Measurements from ENCODE around the gene CALCR. TPM values are rescaled to one million over a fixed set of nuclear protein-coding genes. Genes with fewer than 3 reads are reported as not detected.

CALCR gene
- total RNA-seq, 1 experiment from 2014 or later: 0.10 TPM

DNA sequence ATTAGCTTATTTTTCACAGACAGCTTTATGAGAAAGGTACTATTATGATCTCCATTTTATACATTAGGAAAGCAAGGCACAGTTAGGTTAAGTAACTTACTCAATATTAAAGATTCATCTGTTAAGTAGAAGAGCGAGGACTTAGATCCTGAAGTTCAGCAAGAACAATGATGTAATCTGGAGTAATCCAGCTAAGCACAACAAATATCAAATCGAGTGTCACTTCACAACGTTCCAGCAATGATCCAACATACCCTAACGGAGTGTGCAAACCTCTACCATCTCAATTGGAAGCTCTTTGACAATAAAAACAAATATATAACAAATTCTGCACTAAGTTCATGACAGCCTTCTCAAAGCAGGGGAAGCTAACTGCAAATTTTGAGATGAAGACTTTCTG lies 121.3 kb downstream of the CALCR start:
- ChIA-PET POLR2A (no interaction called here), RAD21 (ENCODE audit: low non-redundant PET in 1 of 2, low total read pairs in 2 of 2, uncharacterized antibody in 2 of 2, unreplicated experiment in 2 of 2) (no interaction called here), CTCF (interaction anchor here (2.7 kb wide), 1 partner anchor 10 kb away, joined by 18 read pairs; no protein-coding TSS in a partner anchor)
- Histone ChIP-seq H2AFZ (ENCODE audit: low read depth, low read length, poor library complexity, severe bottlenecking) (no peak overlapping the region), H3K4me1 (ENCODE audit: control insufficient read depth in 1 of 2, insufficient read depth in 2 of 2, low read length in 2 of 2) (no peaks in the 10 kb centered on the region), H3K9me2 (ENCODE audit: insufficient read depth) (no peaks in the 10 kb centered on the region), H3K79me2 (ENCODE audit: insufficient read depth, low read length) (no peaks in the 10 kb centered on the region), H3K4me3 (replicated peaks in 1 of 2; ENCODE audit: low read depth in 1 of 2, low read length in 2 of 2) (no peak overlapping the region), H4K20me1 (ENCODE audit: insufficient read depth) (no peaks in the 10 kb centered on the region), H3K9me3 (ENCODE audit: control insufficient read depth in 1 of 2, insufficient read depth in 1 of 2, low read depth in 1 of 2, low read length in 2 of 2) (no peaks in the 10 kb centered on the region), H3K27me3 (ENCODE audit: insufficient read depth, low read length) (peaks cover 19% of the 10 kb centered on the region; the same call in 1 of the 2 replicates), H3K4me2 (ENCODE audit: low read length) (no peak overlapping the region), H3K27ac (ENCODE audit: low read depth, low read length) (no peak overlapping the region), H3K9ac (ENCODE audit: low read length) (no peak overlapping the region), H3K36me3 (ENCODE audit: control insufficient read depth in 1 of 2, insufficient read depth in 2 of 2, low read length in 2 of 2) (no peaks in the 10 kb centered on the region)
- ATAC-seq: no peak
- DNase-seq (ENCODE audit: low read depth, low spot score): no peak
- no TSS peak for BruUV-seq (replicated peaks)
- TF ChIP-seq EZH2phosphoT487 (IDR thresholded peaks at IDR 0.05; ENCODE audit: borderline replicate concordance) (no peak), ZFX (IDR thresholded peaks at IDR 0.05) (no peak), FOSL1 (IDR thresholded peaks at IDR 0.05; ENCODE audit: low read depth) (no peak), RAD21 (IDR thresholded peaks at IDR 0.05; ENCODE audit: low read depth) (no peak), POLR2AphosphoS5 (IDR thresholded peaks at IDR 0.05; ENCODE audit: low read depth, low read length) (no peak)
- TF ChIP-seq, protein P1, sequence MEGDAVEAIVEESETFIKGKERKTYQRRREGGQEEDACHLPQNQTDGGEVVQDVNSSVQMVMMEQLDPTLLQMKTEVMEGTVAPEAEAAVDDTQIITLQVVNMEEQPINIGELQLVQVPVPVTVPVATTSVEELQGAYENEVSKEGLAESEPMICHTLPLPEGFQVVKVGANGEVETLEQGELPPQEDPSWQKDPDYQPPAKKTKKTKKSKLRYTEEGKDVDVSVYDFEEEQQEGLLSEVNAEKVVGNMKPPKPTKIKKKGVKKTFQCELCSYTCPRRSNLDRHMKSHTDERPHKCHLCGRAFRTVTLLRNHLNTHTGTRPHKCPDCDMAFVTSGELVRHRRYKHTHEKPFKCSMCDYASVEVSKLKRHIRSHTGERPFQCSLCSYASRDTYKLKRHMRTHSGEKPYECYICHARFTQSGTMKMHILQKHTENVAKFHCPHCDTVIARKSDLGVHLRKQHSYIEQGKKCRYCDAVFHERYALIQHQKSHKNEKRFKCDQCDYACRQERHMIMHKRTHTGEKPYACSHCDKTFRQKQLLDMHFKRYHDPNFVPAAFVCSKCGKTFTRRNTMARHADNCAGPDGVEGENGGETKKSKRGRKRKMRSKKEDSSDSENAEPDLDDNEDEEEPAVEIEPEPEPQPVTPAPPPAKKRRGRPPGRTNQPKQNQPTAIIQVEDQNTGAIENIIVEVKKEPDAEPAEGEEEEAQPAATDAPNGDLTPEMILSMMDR (IDR thresholded peaks at IDR 0.05 in 2 of 3, conservative IDR thresholded peaks at IDR 0.05 in 1 of 3; ENCODE audit: borderline replicate concordance in 1 of 3, insufficient read depth in 1 of 3, low read depth in 2 of 3, low read length in 2 of 3): no peak
- TF ChIP-seq, protein P2, sequence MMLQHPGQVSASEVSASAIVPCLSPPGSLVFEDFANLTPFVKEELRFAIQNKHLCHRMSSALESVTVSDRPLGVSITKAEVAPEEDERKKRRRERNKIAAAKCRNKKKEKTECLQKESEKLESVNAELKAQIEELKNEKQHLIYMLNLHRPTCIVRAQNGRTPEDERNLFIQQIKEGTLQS (IDR thresholded peaks at IDR 0.05): no peak
- TF ChIP-seq, protein P3, sequence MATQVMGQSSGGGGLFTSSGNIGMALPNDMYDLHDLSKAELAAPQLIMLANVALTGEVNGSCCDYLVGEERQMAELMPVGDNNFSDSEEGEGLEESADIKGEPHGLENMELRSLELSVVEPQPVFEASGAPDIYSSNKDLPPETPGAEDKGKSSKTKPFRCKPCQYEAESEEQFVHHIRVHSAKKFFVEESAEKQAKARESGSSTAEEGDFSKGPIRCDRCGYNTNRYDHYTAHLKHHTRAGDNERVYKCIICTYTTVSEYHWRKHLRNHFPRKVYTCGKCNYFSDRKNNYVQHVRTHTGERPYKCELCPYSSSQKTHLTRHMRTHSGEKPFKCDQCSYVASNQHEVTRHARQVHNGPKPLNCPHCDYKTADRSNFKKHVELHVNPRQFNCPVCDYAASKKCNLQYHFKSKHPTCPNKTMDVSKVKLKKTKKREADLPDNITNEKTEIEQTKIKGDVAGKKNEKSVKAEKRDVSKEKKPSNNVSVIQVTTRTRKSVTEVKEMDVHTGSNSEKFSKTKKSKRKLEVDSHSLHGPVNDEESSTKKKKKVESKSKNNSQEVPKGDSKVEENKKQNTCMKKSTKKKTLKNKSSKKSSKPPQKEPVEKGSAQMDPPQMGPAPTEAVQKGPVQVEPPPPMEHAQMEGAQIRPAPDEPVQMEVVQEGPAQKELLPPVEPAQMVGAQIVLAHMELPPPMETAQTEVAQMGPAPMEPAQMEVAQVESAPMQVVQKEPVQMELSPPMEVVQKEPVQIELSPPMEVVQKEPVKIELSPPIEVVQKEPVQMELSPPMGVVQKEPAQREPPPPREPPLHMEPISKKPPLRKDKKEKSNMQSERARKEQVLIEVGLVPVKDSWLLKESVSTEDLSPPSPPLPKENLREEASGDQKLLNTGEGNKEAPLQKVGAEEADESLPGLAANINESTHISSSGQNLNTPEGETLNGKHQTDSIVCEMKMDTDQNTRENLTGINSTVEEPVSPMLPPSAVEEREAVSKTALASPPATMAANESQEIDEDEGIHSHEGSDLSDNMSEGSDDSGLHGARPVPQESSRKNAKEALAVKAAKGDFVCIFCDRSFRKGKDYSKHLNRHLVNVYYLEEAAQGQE (IDR thresholded peaks at IDR 0.05; ENCODE audit: low read depth): no peak
- TF ChIP-seq, protein P4, sequence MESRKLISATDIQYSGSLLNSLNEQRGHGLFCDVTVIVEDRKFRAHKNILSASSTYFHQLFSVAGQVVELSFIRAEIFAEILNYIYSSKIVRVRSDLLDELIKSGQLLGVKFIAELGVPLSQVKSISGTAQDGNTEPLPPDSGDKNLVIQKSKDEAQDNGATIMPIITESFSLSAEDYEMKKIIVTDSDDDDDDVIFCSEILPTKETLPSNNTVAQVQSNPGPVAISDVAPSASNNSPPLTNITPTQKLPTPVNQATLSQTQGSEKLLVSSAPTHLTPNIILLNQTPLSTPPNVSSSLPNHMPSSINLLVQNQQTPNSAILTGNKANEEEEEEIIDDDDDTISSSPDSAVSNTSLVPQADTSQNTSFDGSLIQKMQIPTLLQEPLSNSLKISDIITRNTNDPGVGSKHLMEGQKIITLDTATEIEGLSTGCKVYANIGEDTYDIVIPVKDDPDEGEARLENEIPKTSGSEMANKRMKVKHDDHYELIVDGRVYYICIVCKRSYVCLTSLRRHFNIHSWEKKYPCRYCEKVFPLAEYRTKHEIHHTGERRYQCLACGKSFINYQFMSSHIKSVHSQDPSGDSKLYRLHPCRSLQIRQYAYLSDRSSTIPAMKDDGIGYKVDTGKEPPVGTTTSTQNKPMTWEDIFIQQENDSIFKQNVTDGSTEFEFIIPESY (IDR thresholded peaks at IDR 0.05; ENCODE audit: extremely low read depth, insufficient replicate concordance, low read length): no peak
- intact Hi-C loops (cut with micrococcal nuclease): no loop called here
